DND-41 (cell line): ENCODE results near the gene MLLT6.

Experiments
- ATAC-seq: fragments of 200-7000 bp; cut with Tn5 transposase; 3 replicates; pipeline ENCODE4 v1.9.1; 2021; ENCODE audit warnings: low read depth; ENCODE audit not compliant: insufficient read depth
- DNase-seq: peaks from one replicate; pipeline ENCODE4 v3.0.0-alpha.2; 2020
- H2AFZ ChIP-seq: 2 replicates; pipeline ENCODE4 v1.6.0; 2012; ENCODE audit warnings: low read depth, low read length
- H3K27ac ChIP-seq: 2 replicates; pipeline ENCODE4 v1.5.1; 2012; ENCODE audit warnings: low read length, inconsistent platforms
- H3K27me3 ChIP-seq: fragments of 200-600 bp; sonication (generic); 2 replicates; pipeline ENCODE4 v1.6.0; 2012; ENCODE audit warnings: low read length, mild to moderate bottlenecking, inconsistent platforms; ENCODE audit not compliant: insufficient read depth, poor library complexity
- H3K36me3 ChIP-seq: 2 replicates; pipeline ENCODE4 v1.5.1; 2012; ENCODE audit warnings: low read length, inconsistent platforms; ENCODE audit not compliant: insufficient read depth
- H3K4me1 ChIP-seq: 2 replicates; pipeline ENCODE4 v1.5.1; 2012; ENCODE audit warnings: mild to moderate bottlenecking, low read length; ENCODE audit not compliant: insufficient read depth
- H3K4me2 ChIP-seq: 2 replicates; pipeline ENCODE4 v1.6.0; 2012; ENCODE audit warnings: mild to moderate bottlenecking, moderate library complexity, low read length, inconsistent platforms; ENCODE audit not compliant: insufficient read depth
- H3K4me3 ChIP-seq, 2 experiments: fragments of 200-600 bp in 1 of 2; shearing (Covaris generic) in 1 of 2; 2 replicates each; pipeline ENCODE4 v1.5.1; 2012 to 2016; ENCODE audit warnings: inconsistent platforms in 2 of 2, low read length in 2 of 2, mild to moderate bottlenecking in 2 of 2, low read depth in 1 of 2, moderate library complexity in 1 of 2
- H3K79me2 ChIP-seq: 2 replicates; pipeline ENCODE4 v1.6.0; 2012; ENCODE audit warnings: low read length, inconsistent platforms; ENCODE audit not compliant: insufficient read depth
- H3K9ac ChIP-seq: 2 replicates; pipeline ENCODE4 v1.6.0; 2012; ENCODE audit warnings: low read depth, mild to moderate bottlenecking, inconsistent platforms, low read length, moderate library complexity
- H3K9me3 ChIP-seq: 2 replicates; pipeline ENCODE4 v1.5.1; 2012; ENCODE audit warnings: low read length, moderate library complexity, mild to moderate bottlenecking, inconsistent platforms; ENCODE audit not compliant: insufficient read depth, severe bottlenecking
- H4K20me1 ChIP-seq: 2 replicates; pipeline ENCODE4 v1.6.0; 2012; ENCODE audit warnings: low read length; ENCODE audit not compliant: insufficient read depth
- CTCF ChIP-seq: IDR thresholded peaks from 2 replicates; pipeline ENCODE4 v1.5.1; 2012; ENCODE audit warnings: borderline replicate concordance, low read length, moderate library complexity, mild to moderate bottlenecking; ENCODE audit not compliant: poor library complexity, severe bottlenecking; ENCODE audit errors: extremely low read depth
- EZH2 ChIP-seq: IDR thresholded peaks from 3 replicates; pipeline ENCODE4 v1.6.1; 2012; ENCODE audit warnings: borderline replicate concordance, low read depth, mild to moderate bottlenecking, moderate library complexity, low read length, inconsistent platforms; ENCODE audit not compliant: severe bottlenecking

The MLLT6 gene

GRCh38 chr17:38741921-38742410 lies 36.9 kb downstream of the MLLT6 start:
- H3K27me3 ChIP-seq, result no peaks in the 10 kb centered on the region
- no peak for TF ChIP-seq EZH2
- TF ChIP-seq CTCF, result no peak
- no peak for DNase-seq
- peaks cover 65% of the 10 kb centered on the region for H3K79me2 ChIP-seq
- H4K20me1 ChIP-seq, result peaks cover 55% of the 10 kb centered on the region; the same call in 1 of the 2 replicates
- peaks cover 25% of the 10 kb centered on the region for H3K4me1 ChIP-seq
- no peak overlapping the region for H2AFZ ChIP-seq
- H3K9ac ChIP-seq, result no peak overlapping the region
- no peak for ATAC-seq
- H3K4me2 ChIP-seq, result no peak overlapping the region
- no peaks in the 10 kb centered on the region for H3K9me3 ChIP-seq
- peaks cover 33% of the 10 kb centered on the region for H3K36me3 ChIP-seq
- H3K27ac ChIP-seq, result no peak overlapping the region
- H3K4me3 ChIP-seq, result no peak overlapping the region

GRCh38 chr17:38742411-38743308 lies 37.6 kb downstream of the MLLT6 start:
- H3K4me1 ChIP-seq, result peaks cover 28% of the 10 kb centered on the region
- peaks cover 55% of the 10 kb centered on the region; the same call in 1 of the 2 replicates for H4K20me1 ChIP-seq
- peaks cover 28% of the 10 kb centered on the region for H3K36me3 ChIP-seq
- no peak overlapping the region for H3K9ac ChIP-seq
- H3K4me2 ChIP-seq, result no peak overlapping the region
- DNase-seq (no peak), ATAC-seq (peak; percentile 39; the same call in 2 of the 3 replicates)
- H3K79me2 ChIP-seq, result peaks cover 72% of the 10 kb centered on the region
- no peak overlapping the region for H3K27ac ChIP-seq
- H2AFZ ChIP-seq, result no peak overlapping the region
- no peaks in the 10 kb centered on the region for H3K27me3 ChIP-seq
- H3K9me3 ChIP-seq, result no peaks in the 10 kb centered on the region
- no peak overlapping the region for H3K4me3 ChIP-seq
- TF ChIP-seq CTCF, result no peak
- no peak for TF ChIP-seq EZH2

GRCh38 chr17:38743556-38744171 lies 38.6 kb downstream of the MLLT6 start:
- DNase-seq, result no peak
- peaks cover 55% of the 10 kb centered on the region; the same call in 1 of the 2 replicates for H4K20me1 ChIP-seq
- ATAC-seq, result no peak
- no peaks in the 10 kb centered on the region for H3K9me3 ChIP-seq
- H3K9ac ChIP-seq, result no peak overlapping the region
- peaks cover 33% of the 10 kb centered on the region for H3K4me1 ChIP-seq
- no peak overlapping the region for H3K4me3 ChIP-seq
- H3K27me3 ChIP-seq, result no peaks in the 10 kb centered on the region
- TF ChIP-seq CTCF, result no peak
- TF ChIP-seq EZH2, result no peak
- H3K79me2 ChIP-seq, result peaks cover 78% of the 10 kb centered on the region
- H3K27ac ChIP-seq, result no peak overlapping the region
- H2AFZ ChIP-seq, result no peak overlapping the region
- peaks cover 20% of the 10 kb centered on the region for H3K36me3 ChIP-seq
- no peak overlapping the region for H3K4me2 ChIP-seq
